Liver (tissue), 3 donors: ENCODE measurements around the gene PIK3CA.

Experiments
- ATF3 ChIP-seq: IDR thresholded peaks from 2 replicates; pipeline ENCODE4 v1.6.1; 2016; ENCODE audit warnings: antibody characterized with exemption
- CTCF ChIP-seq: fragments of 150-350 bp; IDR thresholded peaks from 2 replicates; pipeline ENCODE4 v1.5.1; 2017; ENCODE audit warnings: improper control_type of control experiment, low read depth, low read length; ENCODE audit not compliant: missing input control
- EGR1 ChIP-seq, 2 donors: IDR thresholded peaks; 2 replicates each; pipeline ENCODE4 v1.6.1; 2016 to 2018; ENCODE audit warnings: antibody characterized with exemption in 2 of 2, low read depth in 2 of 2
- GABPA ChIP-seq, 2 donors: IDR thresholded peaks in 1 of 2; conservative IDR thresholded peaks in 1 of 2; 2 replicates each; pipeline ENCODE4 v1.6.1; 2016; ENCODE audit warnings: antibody characterized with exemption in 2 of 2, mild to moderate bottlenecking in 1 of 2, moderate library complexity in 1 of 2
- MAX ChIP-seq: IDR thresholded peaks from 2 replicates; pipeline ENCODE4 v1.6.1; 2016; ENCODE audit warnings: antibody characterized with exemption
- NR2F2 ChIP-seq: IDR thresholded peaks from 2 replicates; pipeline ENCODE4 v1.6.1; 2016; ENCODE audit warnings: antibody characterized with exemption
- RAD21 ChIP-seq, 2 donors: IDR thresholded peaks; 2 replicates each; pipeline ENCODE4 v1.6.1; 2016; ENCODE audit warnings: antibody characterized with exemption in 2 of 2, mild to moderate bottlenecking in 2 of 2
- REST ChIP-seq: IDR thresholded peaks from 2 replicates; pipeline ENCODE4 v1.6.1; 2016; ENCODE audit warnings: antibody characterized with exemption, mild to moderate bottlenecking
- RXRA ChIP-seq, 2 donors: IDR thresholded peaks; 2 replicates each; pipeline ENCODE4 v1.6.1; 2017 to 2018; ENCODE audit warnings: antibody characterized with exemption in 2 of 2, mild to moderate bottlenecking in 1 of 2
- SP1 ChIP-seq: IDR thresholded peaks from 2 replicates; pipeline ENCODE4 v1.6.1; 2018; ENCODE audit warnings: antibody characterized with exemption, mild to moderate bottlenecking
- TAF1 ChIP-seq: conservative IDR thresholded peaks from 2 replicates; pipeline ENCODE4 v1.6.1; 2016; ENCODE audit warnings: antibody characterized with exemption, mild to moderate bottlenecking
- YY1 ChIP-seq: IDR thresholded peaks from 2 replicates; pipeline ENCODE4 v1.6.1; 2016; ENCODE audit warnings: antibody characterized with exemption, mild to moderate bottlenecking
- ZBTB33 ChIP-seq: IDR thresholded peaks from 2 replicates; pipeline ENCODE4 v1.6.1; 2016; ENCODE audit warnings: antibody characterized with exemption
- donor health status: healthy.
- donor health status: healthy.

GRCh38 chr3:179133575-179133974 is 14.6 kb upstream of the PIK3CA start:
- TF ChIP-seq REST (no peak), CTCF (no peak), GABPA (IDR thresholded peaks at IDR 0.05 in 1 of 2, conservative IDR thresholded peaks at IDR 0.05 in 1 of 2) (no peak), SP1 (no peak), YY1 (no peak), MAX (no peak), TAF1 (no peak), EGR1 (IDR thresholded peaks at IDR 0.05; ENCODE audit: low read depth in 2 of 2) (no peak), RAD21 (IDR thresholded peaks at IDR 0.05) (no peak), ATF3 (no peak), ZBTB33 (no peak), NR2F2 (no peak), RXRA (IDR thresholded peaks at IDR 0.05) (no peak)
